ENCODE data around the gene PIGU. TPM values are rescaled to one million over a fixed set of nuclear protein-coding genes. Genes with fewer than 3 reads are reported as not detected.

The PIGU gene
- total and polyA plus RNA-seq, 11 donors: 10.8 to 24.8 (median 16.1) TPM

- ATAC-seq (no peak), DNase-seq (no peak)
- Histone ChIP-seq H3K27ac (no peak overlapping the region), H3K4me1 (peaks cover 0 to 22% (median 8%) of the 10 kb centered on the region in 12 donors), H3K27me3 (no peaks in the 10 kb centered on the region), H3K4me3 (no peak overlapping the region), H3K36me3 (peaks cover 0 to 62% (median 29%) of the 10 kb centered on the region in 9 donors), H3K9me3 (no peaks in the 10 kb centered on the region)
- WGBS, 4 donors: 91 to 94% (median 93%) methylated on average over 7 of the region's 7 CpGs
- TF ChIP-seq POLR2A (IDR thresholded peaks at IDR 0.05) (no peak), CTCF (IDR thresholded peaks at IDR 0.05) (no peak)
- intact Hi-C loops (cut with DNase I): loop anchor here in 1 of 10 donors (10.0 kb wide), 1 partner anchor 191 kb away; no protein-coding TSS in a partner anchor
These were observed 103.2 kb downstream of the PIGU start for GRCh38 chr20:34573541-34574300.

- no peak for TF ChIP-seq CTCF (IDR thresholded peaks at IDR 0.05)
- TF ChIP-seq POLR2A (IDR thresholded peaks at IDR 0.05): no peak
- intact Hi-C loops (cut with DNase I): loop anchor here in 1 of 10 donors (10.0 kb wide), 1 partner anchor 193 kb away; no protein-coding TSS in a partner anchor
- peaks cover 0 to 70% (median 32%) of the 10 kb centered on the region in 9 donors for H3K36me3 ChIP-seq
These were observed 105.1 kb downstream of the PIGU start for GRCh38 chr20:34571753-34572152.

GRCh38 chr20:34570859-34571306 is 106.0 kb downstream of the PIGU start:
- WGBS, 4 donors: 35 to 44% (median 39%) methylated on average over 3 of the region's 3 CpGs
- peaks cover 0 to 9% (median 0%) of the 10 kb centered on the region in 12 donors for H3K4me1 ChIP-seq
- no peaks in the 10 kb centered on the region for H3K9me3 ChIP-seq
- no peaks in the 10 kb centered on the region for H3K27me3 ChIP-seq
- intact Hi-C loops (cut with DNase I): loop anchor here in 1 of 10 donors (10.0 kb wide), 1 partner anchor 194 kb away; no protein-coding TSS in a partner anchor
- no peak overlapping the region for H3K4me3 ChIP-seq
- TF ChIP-seq POLR2A (IDR thresholded peaks at IDR 0.05): no peak
- no peak for TF ChIP-seq CTCF (IDR thresholded peaks at IDR 0.05)
- DNase-seq: no peak
- no peak overlapping the region for H3K27ac ChIP-seq
- no peak for ATAC-seq
- H3K36me3 ChIP-seq: peaks cover 0 to 70% (median 32%) of the 10 kb centered on the region in 9 donors

More at GRCh38 chr20:34571753-34572152, 105.1 kb downstream of the PIGU start:
- H3K27ac ChIP-seq: no peak overlapping the region
- 87 to 93% (median 89%) methylated on average over 4 to 5 of the region's 5 CpGs for WGBS, 4 donors
- ATAC-seq: no peak
- H3K9me3 ChIP-seq: no peaks in the 10 kb centered on the region
- DNase-seq: peak in 1 of 5 donors; percentile 6
- H3K4me1 ChIP-seq: peaks cover 0 to 9% (median 0%) of the 10 kb centered on the region in 12 donors
- H3K27me3 ChIP-seq: no peaks in the 10 kb centered on the region
- H3K4me3 ChIP-seq: no peak overlapping the region

- no peak for TF ChIP-seq POLR2A (IDR thresholded peaks at IDR 0.05)
- TF ChIP-seq CTCF (IDR thresholded peaks at IDR 0.05): no peak
- intact Hi-C loops (cut with DNase I): loop anchor here in 1 of 10 donors (10.0 kb wide), 1 partner anchor 135 kb away; the partner anchor contains the start of gene TP53INP2
- peaks cover 0 to 13% (median 0%) of the 10 kb centered on the region in 12 donors for H3K4me1 ChIP-seq
- H3K27me3 ChIP-seq: no peaks in the 10 kb centered on the region
- peaks cover 0 to 61% (median 27%) of the 10 kb centered on the region in 9 donors for H3K36me3 ChIP-seq
- no peaks in the 10 kb centered on the region for H3K9me3 ChIP-seq
- ATAC-seq (no peak), DNase-seq (no peak)
- H3K27ac ChIP-seq: no peak overlapping the region
- WGBS, 4 donors: 87 to 99% (median 97%) methylated on average over 2 of the region's 2 CpGs
- H3K4me3 ChIP-seq: no peak overlapping the region
These were observed 107.3 kb downstream of the PIGU start for GRCh38 chr20:34569598-34569997.

Data from heart left ventricle (tissue), 16 donors.